ENCODE data around the gene GET3.
A peak's percentile ranks its signal among the peaks of the same experiment; 100 is the strongest.

GET3 gene

GRCh38 chr19:12790628-12791344, 53.5 kb downstream of the GET3 start:
- Histone ChIP-seq H3K79me2 (ENCODE audit: low read length) (peaks cover 54% of the 10 kb centered on the region), H3K4me3 (ENCODE audit: low read length) (peak overlapping the region; percentile 87), H3K9ac (ENCODE audit: low read length) (peak overlapping the region; percentile 89), H4K20me1 (ENCODE audit: insufficient read depth, low read length) (peaks cover 4% of the 10 kb centered on the region; the same call in 1 of the 2 replicates), H3K4me2 (ENCODE audit: low read length) (peak overlapping the region; percentile 96), H3K4me1 (ENCODE audit: low read length) (peaks cover 56% of the 10 kb centered on the region), H2AFZ (ENCODE audit: low read depth, low read length) (no peak overlapping the region), H3K36me3 (replicated peaks; ENCODE audit: low read depth, low read length) (peaks cover 16% of the 10 kb centered on the region), H3K9me3 (ENCODE audit: insufficient read depth, low read length) (no peaks in the 10 kb centered on the region), H3K27ac (ENCODE audit: low read length) (peak overlapping the region; percentile 97), H3K27me3 (ENCODE audit: low read depth, low read length) (no peaks in the 10 kb centered on the region)
- TF ChIP-seq CTCF (IDR thresholded peaks at IDR 0.05; ENCODE audit: low read depth, low read length) (no peak), EZH2phosphoT487 (IDR thresholded peaks at IDR 0.05; ENCODE audit: low read depth) (no peak)

- H4K20me1 ChIP-seq (ENCODE audit: insufficient read depth, low read length): peaks cover 4% of the 10 kb centered on the region; the same call in 1 of the 2 replicates
- H3K4me3 ChIP-seq (ENCODE audit: low read length): peak within 1 kb of the TSS; percentile 87
- H3K4me2 ChIP-seq (ENCODE audit: low read length): peak within 1 kb of the TSS; percentile 96
- no peaks in the 10 kb centered on the region for H3K27me3 ChIP-seq (ENCODE audit: low read depth, low read length)
- no peaks in the 10 kb centered on the region for H3K9me3 ChIP-seq (ENCODE audit: insufficient read depth, low read length)
- peak within 1 kb of the TSS; percentile 97 for H3K27ac ChIP-seq (ENCODE audit: low read length)
- H3K79me2 ChIP-seq (ENCODE audit: low read length): peaks cover 55% of the 10 kb centered on the region
- no peak within 1 kb of the TSS for H2AFZ ChIP-seq (ENCODE audit: low read depth, low read length)
- peaks cover 16% of the 10 kb centered on the region for H3K36me3 ChIP-seq (replicated peaks; ENCODE audit: low read depth, low read length)
- H3K9ac ChIP-seq (ENCODE audit: low read length): peak within 1 kb of the TSS; percentile 98
- H3K4me1 ChIP-seq (ENCODE audit: low read length): peaks cover 56% of the 10 kb centered on the region
- TF ChIP-seq CTCF (IDR thresholded peaks at IDR 0.05; ENCODE audit: low read depth, low read length) (no peak), EZH2phosphoT487 (IDR thresholded peaks at IDR 0.05; ENCODE audit: low read depth) (no peak)
Observed at GRCh38 chr19:12791345-12792050, 54.2 kb downstream of the GET3 start, which contains the start of gene JUNB. Gene JUNB (plus strand): TSS chr19:12791486. CDS start chr19:12791772, 286 bp downstream.

- Histone ChIP-seq H4K20me1 (ENCODE audit: insufficient read depth, low read length) (peaks cover 4% of the 10 kb centered on the region; the same call in 1 of the 2 replicates), H3K36me3 (replicated peaks; ENCODE audit: low read depth, low read length) (peaks cover 19% of the 10 kb centered on the region), H3K27me3 (ENCODE audit: low read depth, low read length) (no peaks in the 10 kb centered on the region), H3K4me2 (ENCODE audit: low read length) (peak overlapping the region; percentile 75), H3K27ac (ENCODE audit: low read length) (peak overlapping the region; percentile 92), H2AFZ (ENCODE audit: low read depth, low read length) (no peak overlapping the region), H3K9me3 (ENCODE audit: insufficient read depth, low read length) (no peaks in the 10 kb centered on the region), H3K4me1 (ENCODE audit: low read length) (peaks cover 53% of the 10 kb centered on the region), H3K79me2 (ENCODE audit: low read length) (peaks cover 55% of the 10 kb centered on the region), H3K9ac (ENCODE audit: low read length) (peak overlapping the region; percentile 98), H3K4me3 (ENCODE audit: low read length) (peak overlapping the region; percentile 87)
- TF ChIP-seq CTCF (IDR thresholded peaks at IDR 0.05; ENCODE audit: low read depth, low read length) (no peak), EZH2phosphoT487 (IDR thresholded peaks at IDR 0.05; ENCODE audit: low read depth) (no peak)
Observed at GRCh38 chr19:12792051-12792852, 55.0 kb downstream of the GET3 start.
